Non-pigmented ciliary epithelial cell (primary cell): Measurements from ENCODE around the gene AQP12A.

Experiments
- DNase-seq: peaks from one replicate; pipeline ENCODE4 v3.0.0-alpha.2; 2010; ENCODE audit warnings: low read depth

The AQP12A gene

GRCh38 chr2:240745456-240745855 is 53.8 kb downstream of the AQP12A start:
- DNase-seq: no peak

DNA sequence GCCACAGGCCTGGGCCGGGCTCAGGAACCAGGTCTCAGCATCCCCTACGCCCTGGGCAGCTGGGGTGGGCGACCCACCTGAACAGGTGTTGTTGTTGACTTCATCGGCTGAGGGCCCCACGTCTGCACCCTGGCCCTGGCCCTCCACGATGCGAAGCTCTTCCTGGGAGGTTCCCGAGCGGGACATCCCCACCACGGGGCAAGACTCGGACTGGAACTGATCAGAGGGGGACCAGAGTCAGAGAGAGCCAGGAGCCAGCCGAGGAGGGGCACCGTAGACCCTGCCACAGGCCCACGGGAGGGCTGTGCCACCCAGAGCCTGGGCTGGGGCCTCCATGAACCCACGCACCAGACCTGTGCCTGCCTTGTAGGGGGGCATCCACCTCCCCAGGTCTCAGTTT is 54.3 kb downstream of the AQP12A start:
- no peak for DNase-seq

DNA sequence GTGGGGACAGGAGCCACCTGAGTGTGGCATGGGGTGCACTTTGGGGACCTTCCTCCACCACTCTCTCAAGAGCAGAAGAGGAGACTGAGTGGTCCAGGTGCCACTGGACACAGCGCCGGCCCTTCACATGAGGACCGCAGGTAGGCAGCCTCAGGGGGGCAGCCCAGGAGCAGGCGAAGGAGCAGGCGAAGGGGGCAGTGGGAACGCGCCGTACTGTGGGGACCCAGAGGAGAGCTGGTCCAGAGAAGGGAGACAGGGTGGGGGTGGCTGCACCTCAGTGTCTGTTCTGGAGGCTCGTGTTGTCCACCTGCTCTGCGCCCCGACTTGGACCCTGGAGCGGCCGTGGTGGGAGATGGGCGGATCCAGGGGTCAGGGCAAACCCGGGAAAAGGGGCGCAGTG is 55.0 kb downstream of the AQP12A start:
- no peak for DNase-seq

GRCh38 chr2:240747256-240747655 is 55.6 kb downstream of the AQP12A start:
- DNase-seq: no peak
